Hair follicular keratinocyte (primary cell): ENCODE results near the gene LMF1. TPM values are rescaled to one million over a fixed set of nuclear protein-coding genes. Genes with fewer than 3 reads are reported as not detected.

Source experiments
- total RNA-seq: library from RNA; depleted of rRNA; stranded (reverse); fragments of >200 nt; gene quantifications from 2 replicates; pipeline ENCODE4 v1.2.3, GENCODE V29; 2015

Gene LMF1
- 12.9 and 26.4 TPM in 2 replicates for total RNA-seq

GRCh38 chr16:970766-971581 lies at the start of gene LMF1:
TSS of gene LMF1 (minus strand) at chr16:970984. CDS start at chr16:970980, 4 bp downstream.

GRCh38 chr16:981695-982144 lies 10.9 kb upstream of the LMF1 start, which contains the start of gene SOX8:
TSS of gene SOX8 (plus strand) at chr16:981770. CDS start at chr16:981923, 153 bp downstream.

Other genes starting within 250 kb of the LMF1 start
- 61.5 and 70.2 TPM in 2 replicates for gene ANTKMT, start 249.8 kb downstream of the LMF1 start, total RNA-seq
- 3.6 and 3.8 TPM in 2 replicates for gene CCDC78, start 244.5 kb downstream of the LMF1 start, total RNA-seq
- gene HAGHL, start 243.9 kb downstream of the LMF1 start, total RNA-seq: 18.9 and 26.2 TPM in 2 replicates
- 19.4 and 30.0 TPM in 2 replicates for gene CIAO3, start 230.0 kb downstream of the LMF1 start, total RNA-seq
- 0.78 and 3.8 TPM in 2 replicates for gene MSLN, start 210.2 kb downstream of the LMF1 start, total RNA-seq
- gene RPUSD1, start 182.6 kb downstream of the LMF1 start, total RNA-seq: 29.0 and 43.2 TPM in 2 replicates
- gene CHTF18, start 182.4 kb downstream of the LMF1 start, total RNA-seq: 23.5 and 26.5 TPM in 2 replicates
- not detected in 2 replicates for gene GNG13, start 170.2 kb downstream of the LMF1 start, total RNA-seq
- not detected in 2 replicates for gene SOX8, start 10.8 kb upstream of the LMF1 start, total RNA-seq
- not detected in 2 replicates for gene SSTR5, start 101.8 kb upstream of the LMF1 start, total RNA-seq
- gene C1QTNF8, start 125.3 kb upstream of the LMF1 start, total RNA-seq: not detected in 2 replicates
- gene CACNA1H, start 182.1 kb upstream of the LMF1 start, total RNA-seq: under 0.01 TPM in 1 of 2 replicates, not detected in the other